ENCODE measurements around the gene PITHD1. TPM values are rescaled to one million over a fixed set of nuclear protein-coding genes. Genes with fewer than 3 reads are reported as not detected.
A peak's percentile ranks its signal among the peaks of the same experiment; 100 is the strongest.

The PITHD1 gene
- total and polyA plus RNA-seq, 9 donors: 39.9 to 55.0 (median 43.0) TPM

- no peaks in the 10 kb centered on the region for H3K36me3 ChIP-seq
- no peak for TF ChIP-seq CTCF (IDR thresholded peaks at IDR 0.05)
- no peak for TF ChIP-seq POLR2A (IDR thresholded peaks at IDR 0.05)
- TF ChIP-seq EP300 (IDR thresholded peaks at IDR 0.05): no peak
- no peaks in the 10 kb centered on the region for H3K27me3 ChIP-seq
- DNase-seq: no peak
- no peaks in the 10 kb centered on the region for H3K9me3 ChIP-seq
- no peak overlapping the region for H3K4me3 ChIP-seq
- no peak overlapping the region for H3K27ac ChIP-seq
- 77 to 85% (median 83%) methylated on average over 5 of the region's 5 CpGs for WGBS, 3 donors
- intact Hi-C loops (cut with DNase I): loop anchor here in 1 of 4 donors (5.0 kb wide), 1 partner anchor 149 kb away; no protein-coding TSS in a partner anchor
- H3K4me1 ChIP-seq (ENCODE audit: insufficient read depth): no peaks in the 10 kb centered on the region
These were observed 9.5 kb upstream of the PITHD1 start for GRCh38 chr1:23768733-23769132.

- Histone ChIP-seq H3K36me3 (no peaks in the 10 kb centered on the region), H3K9me3 (no peaks in the 10 kb centered on the region), H3K4me3 (no peak overlapping the region), H3K27ac (no peak overlapping the region), H3K4me1 (ENCODE audit: insufficient read depth) (peaks cover 2% of the 10 kb centered on the region), H3K27me3 (no peaks in the 10 kb centered on the region)
- DNase-seq: peak; percentile 78 to 89 (median 87)
- 14 to 15% (median 15%) methylated on average over 14 of the region's 14 CpGs for WGBS, 3 donors
- intact Hi-C loops (cut with DNase I): loop anchor here in 1 of 4 donors (10.0 kb wide), 1 partner anchor 243 kb away; no protein-coding TSS in a partner anchor
- TF ChIP-seq CTCF (IDR thresholded peaks at IDR 0.05) (peak; percentile 72 to 74 (median 72)), EP300 (IDR thresholded peaks at IDR 0.05) (no peak), POLR2A (IDR thresholded peaks at IDR 0.05) (no peak)
These were observed 6.0 kb upstream of the PITHD1 start for GRCh38 chr1:23772049-23772853.

- 86 to 90% (median 88%) methylated on average over 10 of the region's 10 CpGs for WGBS, 3 donors
- intact Hi-C loops (cut with DNase I): loop anchor here in 1 of 4 donors (10.0 kb wide), 1 partner anchor 242 kb away; no protein-coding TSS in a partner anchor
These were observed 5.4 kb upstream of the PITHD1 start for GRCh38 chr1:23772854-23773242.

More at GRCh38 chr1:23772854-23773242, 5.4 kb upstream of the PITHD1 start:
- Histone ChIP-seq H3K27me3 (no peaks in the 10 kb centered on the region), H3K4me3 (no peak overlapping the region), H3K36me3 (no peaks in the 10 kb centered on the region), H3K4me1 (ENCODE audit: insufficient read depth) (peaks cover 5% of the 10 kb centered on the region), H3K9me3 (no peaks in the 10 kb centered on the region), H3K27ac (no peak overlapping the region)
- DNase-seq: no peak
- TF ChIP-seq CTCF (IDR thresholded peaks at IDR 0.05): no peak
- no peak for TF ChIP-seq POLR2A (IDR thresholded peaks at IDR 0.05)
- no peak for TF ChIP-seq EP300 (IDR thresholded peaks at IDR 0.05)
